K562 (cell line): ENCODE measurements around the gene IMPDH2. TPM values are rescaled to one million over a fixed set of nuclear protein-coding genes. Genes with fewer than 3 reads are reported as not detected.

Experiments
- ELF1 ChIP-seq: fragments of 200-800 bp; sonication (Bioruptor generic); IDR thresholded peaks from 2 replicates; pipeline ENCODE4 v1.6.1; 2016; ENCODE audit warnings: missing genetic modification characterization, missing compliant biosample characterization
- GABPA ChIP-seq: fragments of 200-800 bp; sonication (Bioruptor generic); conservative IDR thresholded peaks from 2 replicates; pipeline ENCODE4 v1.6.1; 2016; ENCODE audit warnings: low read depth, missing genetic modification characterization, missing compliant biosample characterization
- NEUROD1 ChIP-seq: fragments of 150-350 bp; IDR thresholded peaks from 2 replicates; pipeline ENCODE4 v1.6.1; 2014; ENCODE audit warnings: borderline replicate concordance, low read length, low read depth; ENCODE audit not compliant: partially characterized antibody
- NFYB ChIP-seq: IDR thresholded peaks from 2 replicates; pipeline ENCODE4 v1.6.1; 2011; ENCODE audit warnings: mild to moderate bottlenecking, moderate library complexity; ENCODE audit not compliant: insufficient read length; ENCODE audit errors: extremely low read depth
- SAFB ChIP-seq: fragments of 200-400 bp; formaldehyde crosslinking; IDR thresholded peaks from 2 replicates; pipeline ENCODE4 v1.6.1; 2017; ENCODE audit warnings: low read depth, low read length, borderline replicate concordance
- SETDB1 ChIP-seq: IDR thresholded peaks from one replicate; pipeline ENCODE4 v1.6.1; 2012; ENCODE audit warnings: low read length, control low read depth, inconsistent platforms
- ZNF584 ChIP-seq: fragments of 200-800 bp; sonication (Bioruptor generic); IDR thresholded peaks from 2 replicates; pipeline ENCODE4 v1.6.1; 2016; ENCODE audit warnings: low read depth, mild to moderate bottlenecking, missing genetic modification characterization, missing compliant biosample characterization
- ZZZ3 ChIP-seq: fragments of 450-650 bp; IDR thresholded peaks from 2 replicates; pipeline ENCODE4 v1.6.1; 2016; ENCODE audit warnings: antibody characterized with exemption, mild to moderate bottlenecking, moderate library complexity
- polyA plus RNA-seq, 8 experiments: library from polyadenylated mRNA; depleted of rRNA in 4 of 8; stranded (reverse) in 5 of 8; unstranded in 3 of 8; fragments of >200 nt; fragmentation: Nextera tagmentation in 2 of 8; fragmentation: Illumina TruSeq in 1 of 8; extraction: Ambion mirVana in 2 of 8; extraction: Trizol in 1 of 8; gene quantifications; 2 replicates each; pipeline versions ENCODE4 v1.2.1 to v1.2.3, GENCODE V29; 2011 to 2014; ENCODE audit warnings: inconsistent platforms in 1 of 8, missing spikeins in 1 of 8
- total RNA-seq, 7 experiments: library from RNA; depleted of rRNA in 6 of 7; stranded (reverse); fragments of >200 nt in 6 of 7; fragmentation: Illumina TruSeq in 2 of 7; extraction: Trizol in 2 of 7; gene quantifications; 2 replicates each; pipeline versions ENCODE4 v1.2.1 to v1.2.3, GENCODE V29; 2011 to 2021; ENCODE audit warnings: low replicate concordance in 1 of 7
- TF ChIP-seq, protein P1 (sequence below): fragments of 450-650 bp; IDR thresholded peaks from 2 replicates; pipeline ENCODE4 v1.6.1; 2017; ENCODE audit warnings: mild to moderate bottlenecking, moderate library complexity
- TF ChIP-seq, protein P2 (sequence below): fragments of 450-650 bp; IDR thresholded peaks from 2 replicates; pipeline ENCODE4 v1.6.1; 2016; ENCODE audit warnings: mild to moderate bottlenecking, moderate library complexity
- TF ChIP-seq, protein P3 (sequence below): fragments of 250-450 bp; sonication (Bioruptor Pico); IDR thresholded peaks from 2 replicates; pipeline ENCODE4 v1.5.0; 2020; ENCODE audit warnings: mild to moderate bottlenecking, borderline replicate concordance

IMPDH2 gene
- total and polyA plus RNA-seq, 9 of the 15 experiments (the other 6 are each of a cell fraction or from before 2014, with no cell fraction given) = 318 to 507 (median 366) TPM

DNA sequence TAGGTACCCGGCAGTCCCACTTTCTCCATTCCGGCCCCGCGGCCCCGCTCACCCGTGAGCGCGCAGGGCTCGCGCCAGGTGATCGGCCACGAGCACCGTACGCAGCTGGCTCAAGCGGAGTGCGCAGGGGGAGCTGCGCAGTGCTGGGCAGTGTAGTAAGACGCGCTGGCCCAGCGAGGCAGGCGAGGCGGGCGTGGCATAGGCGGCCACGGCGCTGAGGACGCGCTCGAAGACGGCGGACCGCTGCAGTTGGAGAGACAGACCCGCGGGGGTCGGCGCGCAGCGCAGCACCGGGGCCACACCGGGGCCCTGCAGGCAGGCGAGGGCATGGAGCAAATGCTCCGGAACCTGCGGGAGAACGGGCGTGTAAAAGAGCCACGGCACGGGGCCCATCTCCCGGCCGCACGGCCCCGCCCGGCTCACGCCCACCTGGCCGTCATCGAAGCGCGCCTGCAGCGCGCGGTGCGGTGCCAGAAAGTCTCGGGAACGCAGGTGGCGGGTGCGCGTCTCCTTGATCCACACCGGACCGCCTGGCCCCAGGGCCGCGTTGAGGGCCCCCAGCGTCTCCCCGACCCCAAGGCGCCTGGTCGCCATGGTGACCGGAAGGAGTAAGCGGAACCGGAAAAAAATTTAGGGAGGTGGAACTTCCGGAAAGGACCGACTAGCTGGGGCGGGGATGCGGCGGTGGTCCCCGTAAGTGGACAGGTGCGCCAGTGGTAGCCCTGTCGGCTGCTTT, 11.1 kb downstream of the IMPDH2 start, which contains the start of gene DALRD3 (continued):
- TF ChIP-seq NEUROD1 = no peak
- TF ChIP-seq, protein P1, sequence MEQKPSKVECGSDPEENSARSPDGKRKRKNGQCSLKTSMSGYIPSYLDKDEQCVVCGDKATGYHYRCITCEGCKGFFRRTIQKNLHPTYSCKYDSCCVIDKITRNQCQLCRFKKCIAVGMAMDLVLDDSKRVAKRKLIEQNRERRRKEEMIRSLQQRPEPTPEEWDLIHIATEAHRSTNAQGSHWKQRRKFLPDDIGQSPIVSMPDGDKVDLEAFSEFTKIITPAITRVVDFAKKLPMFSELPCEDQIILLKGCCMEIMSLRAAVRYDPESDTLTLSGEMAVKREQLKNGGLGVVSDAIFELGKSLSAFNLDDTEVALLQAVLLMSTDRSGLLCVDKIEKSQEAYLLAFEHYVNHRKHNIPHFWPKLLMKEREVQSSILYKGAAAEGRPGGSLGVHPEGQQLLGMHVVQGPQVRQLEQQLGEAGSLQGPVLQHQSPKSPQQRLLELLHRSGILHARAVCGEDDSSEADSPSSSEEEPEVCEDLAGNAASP = no peak
- TF ChIP-seq, protein P2, sequence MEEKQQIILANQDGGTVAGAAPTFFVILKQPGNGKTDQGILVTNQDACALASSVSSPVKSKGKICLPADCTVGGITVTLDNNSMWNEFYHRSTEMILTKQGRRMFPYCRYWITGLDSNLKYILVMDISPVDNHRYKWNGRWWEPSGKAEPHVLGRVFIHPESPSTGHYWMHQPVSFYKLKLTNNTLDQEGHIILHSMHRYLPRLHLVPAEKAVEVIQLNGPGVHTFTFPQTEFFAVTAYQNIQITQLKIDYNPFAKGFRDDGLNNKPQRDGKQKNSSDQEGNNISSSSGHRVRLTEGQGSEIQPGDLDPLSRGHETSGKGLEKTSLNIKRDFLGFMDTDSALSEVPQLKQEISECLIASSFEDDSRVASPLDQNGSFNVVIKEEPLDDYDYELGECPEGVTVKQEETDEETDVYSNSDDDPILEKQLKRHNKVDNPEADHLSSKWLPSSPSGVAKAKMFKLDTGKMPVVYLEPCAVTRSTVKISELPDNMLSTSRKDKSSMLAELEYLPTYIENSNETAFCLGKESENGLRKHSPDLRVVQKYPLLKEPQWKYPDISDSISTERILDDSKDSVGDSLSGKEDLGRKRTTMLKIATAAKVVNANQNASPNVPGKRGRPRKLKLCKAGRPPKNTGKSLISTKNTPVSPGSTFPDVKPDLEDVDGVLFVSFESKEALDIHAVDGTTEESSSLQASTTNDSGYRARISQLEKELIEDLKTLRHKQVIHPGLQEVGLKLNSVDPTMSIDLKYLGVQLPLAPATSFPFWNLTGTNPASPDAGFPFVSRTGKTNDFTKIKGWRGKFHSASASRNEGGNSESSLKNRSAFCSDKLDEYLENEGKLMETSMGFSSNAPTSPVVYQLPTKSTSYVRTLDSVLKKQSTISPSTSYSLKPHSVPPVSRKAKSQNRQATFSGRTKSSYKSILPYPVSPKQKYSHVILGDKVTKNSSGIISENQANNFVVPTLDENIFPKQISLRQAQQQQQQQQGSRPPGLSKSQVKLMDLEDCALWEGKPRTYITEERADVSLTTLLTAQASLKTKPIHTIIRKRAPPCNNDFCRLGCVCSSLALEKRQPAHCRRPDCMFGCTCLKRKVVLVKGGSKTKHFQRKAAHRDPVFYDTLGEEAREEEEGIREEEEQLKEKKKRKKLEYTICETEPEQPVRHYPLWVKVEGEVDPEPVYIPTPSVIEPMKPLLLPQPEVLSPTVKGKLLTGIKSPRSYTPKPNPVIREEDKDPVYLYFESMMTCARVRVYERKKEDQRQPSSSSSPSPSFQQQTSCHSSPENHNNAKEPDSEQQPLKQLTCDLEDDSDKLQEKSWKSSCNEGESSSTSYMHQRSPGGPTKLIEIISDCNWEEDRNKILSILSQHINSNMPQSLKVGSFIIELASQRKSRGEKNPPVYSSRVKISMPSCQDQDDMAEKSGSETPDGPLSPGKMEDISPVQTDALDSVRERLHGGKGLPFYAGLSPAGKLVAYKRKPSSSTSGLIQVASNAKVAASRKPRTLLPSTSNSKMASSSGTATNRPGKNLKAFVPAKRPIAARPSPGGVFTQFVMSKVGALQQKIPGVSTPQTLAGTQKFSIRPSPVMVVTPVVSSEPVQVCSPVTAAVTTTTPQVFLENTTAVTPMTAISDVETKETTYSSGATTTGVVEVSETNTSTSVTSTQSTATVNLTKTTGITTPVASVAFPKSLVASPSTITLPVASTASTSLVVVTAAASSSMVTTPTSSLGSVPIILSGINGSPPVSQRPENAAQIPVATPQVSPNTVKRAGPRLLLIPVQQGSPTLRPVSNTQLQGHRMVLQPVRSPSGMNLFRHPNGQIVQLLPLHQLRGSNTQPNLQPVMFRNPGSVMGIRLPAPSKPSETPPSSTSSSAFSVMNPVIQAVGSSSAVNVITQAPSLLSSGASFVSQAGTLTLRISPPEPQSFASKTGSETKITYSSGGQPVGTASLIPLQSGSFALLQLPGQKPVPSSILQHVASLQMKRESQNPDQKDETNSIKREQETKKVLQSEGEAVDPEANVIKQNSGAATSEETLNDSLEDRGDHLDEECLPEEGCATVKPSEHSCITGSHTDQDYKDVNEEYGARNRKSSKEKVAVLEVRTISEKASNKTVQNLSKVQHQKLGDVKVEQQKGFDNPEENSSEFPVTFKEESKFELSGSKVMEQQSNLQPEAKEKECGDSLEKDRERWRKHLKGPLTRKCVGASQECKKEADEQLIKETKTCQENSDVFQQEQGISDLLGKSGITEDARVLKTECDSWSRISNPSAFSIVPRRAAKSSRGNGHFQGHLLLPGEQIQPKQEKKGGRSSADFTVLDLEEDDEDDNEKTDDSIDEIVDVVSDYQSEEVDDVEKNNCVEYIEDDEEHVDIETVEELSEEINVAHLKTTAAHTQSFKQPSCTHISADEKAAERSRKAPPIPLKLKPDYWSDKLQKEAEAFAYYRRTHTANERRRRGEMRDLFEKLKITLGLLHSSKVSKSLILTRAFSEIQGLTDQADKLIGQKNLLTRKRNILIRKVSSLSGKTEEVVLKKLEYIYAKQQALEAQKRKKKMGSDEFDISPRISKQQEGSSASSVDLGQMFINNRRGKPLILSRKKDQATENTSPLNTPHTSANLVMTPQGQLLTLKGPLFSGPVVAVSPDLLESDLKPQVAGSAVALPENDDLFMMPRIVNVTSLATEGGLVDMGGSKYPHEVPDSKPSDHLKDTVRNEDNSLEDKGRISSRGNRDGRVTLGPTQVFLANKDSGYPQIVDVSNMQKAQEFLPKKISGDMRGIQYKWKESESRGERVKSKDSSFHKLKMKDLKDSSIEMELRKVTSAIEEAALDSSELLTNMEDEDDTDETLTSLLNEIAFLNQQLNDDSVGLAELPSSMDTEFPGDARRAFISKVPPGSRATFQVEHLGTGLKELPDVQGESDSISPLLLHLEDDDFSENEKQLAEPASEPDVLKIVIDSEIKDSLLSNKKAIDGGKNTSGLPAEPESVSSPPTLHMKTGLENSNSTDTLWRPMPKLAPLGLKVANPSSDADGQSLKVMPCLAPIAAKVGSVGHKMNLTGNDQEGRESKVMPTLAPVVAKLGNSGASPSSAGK = no peak
- TF ChIP-seq GABPA (tag) = peak; percentile 93
- TF ChIP-seq ELF1 (tag) = peak; percentile 70
- peak; percentile 82 for TF ChIP-seq SAFB
- TF ChIP-seq, protein P3, sequence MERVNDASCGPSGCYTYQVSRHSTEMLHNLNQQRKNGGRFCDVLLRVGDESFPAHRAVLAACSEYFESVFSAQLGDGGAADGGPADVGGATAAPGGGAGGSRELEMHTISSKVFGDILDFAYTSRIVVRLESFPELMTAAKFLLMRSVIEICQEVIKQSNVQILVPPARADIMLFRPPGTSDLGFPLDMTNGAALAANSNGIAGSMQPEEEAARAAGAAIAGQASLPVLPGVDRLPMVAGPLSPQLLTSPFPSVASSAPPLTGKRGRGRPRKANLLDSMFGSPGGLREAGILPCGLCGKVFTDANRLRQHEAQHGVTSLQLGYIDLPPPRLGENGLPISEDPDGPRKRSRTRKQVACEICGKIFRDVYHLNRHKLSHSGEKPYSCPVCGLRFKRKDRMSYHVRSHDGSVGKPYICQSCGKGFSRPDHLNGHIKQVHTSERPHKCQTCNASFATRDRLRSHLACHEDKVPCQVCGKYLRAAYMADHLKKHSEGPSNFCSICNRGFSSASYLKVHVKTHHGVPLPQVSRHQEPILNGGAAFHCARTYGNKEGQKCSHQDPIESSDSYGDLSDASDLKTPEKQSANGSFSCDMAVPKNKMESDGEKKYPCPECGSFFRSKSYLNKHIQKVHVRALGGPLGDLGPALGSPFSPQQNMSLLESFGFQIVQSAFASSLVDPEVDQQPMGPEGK (CRISPR knock-in tag) = no peak
- no peak for TF ChIP-seq ZZZ3
- TF ChIP-seq SETDB1 = no peak
- no peak for TF ChIP-seq NFYB
- TF ChIP-seq ZNF584 (CRISPR knock-in tag) = no peak
